ENCODE measurements around the gene BZW1.

DNA sequence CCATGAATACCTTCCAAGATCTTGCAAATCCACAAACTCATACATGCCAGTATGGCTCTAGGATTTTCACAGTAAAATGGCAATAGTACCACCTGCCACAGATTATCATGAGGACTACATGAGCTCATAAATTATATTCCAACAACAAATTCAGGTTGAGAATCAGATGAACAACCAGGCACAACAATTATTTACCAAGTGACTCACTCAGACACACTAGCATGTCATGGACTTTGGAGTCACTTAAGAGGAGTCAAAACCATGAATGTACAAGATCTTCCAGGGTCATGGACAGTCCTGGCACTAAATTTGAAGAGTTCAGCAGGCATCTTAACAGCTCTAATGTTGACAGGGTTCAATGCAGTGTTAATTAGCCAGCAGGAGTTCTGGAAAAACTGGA lies 34.4 kb upstream of the BZW1 start:
- TF ChIP-seq EZH2 (IDR thresholded peaks at IDR 0.05): no peak
- TF ChIP-seq POLR2AphosphoS5 (IDR thresholded peaks at IDR 0.05; ENCODE audit: borderline replicate concordance, low read depth, low read length): no peak
- TF ChIP-seq FOXP2 (optimal IDR thresholded peaks at IDR 0.05; ENCODE audit: control extremely low read depth, extremely low read length, insufficient read depth): no peak

Data from SK-N-MC (cell line).